NAMALWA (cell line): ENCODE measurements around the gene PLA2G2F.

ENCODE experiments used
- DNase-seq: peaks from one replicate; pipeline ENCODE4 v3.0.0-alpha.2; 2015; ENCODE audit warnings: low spot score

Gene PLA2G2F

DNA sequence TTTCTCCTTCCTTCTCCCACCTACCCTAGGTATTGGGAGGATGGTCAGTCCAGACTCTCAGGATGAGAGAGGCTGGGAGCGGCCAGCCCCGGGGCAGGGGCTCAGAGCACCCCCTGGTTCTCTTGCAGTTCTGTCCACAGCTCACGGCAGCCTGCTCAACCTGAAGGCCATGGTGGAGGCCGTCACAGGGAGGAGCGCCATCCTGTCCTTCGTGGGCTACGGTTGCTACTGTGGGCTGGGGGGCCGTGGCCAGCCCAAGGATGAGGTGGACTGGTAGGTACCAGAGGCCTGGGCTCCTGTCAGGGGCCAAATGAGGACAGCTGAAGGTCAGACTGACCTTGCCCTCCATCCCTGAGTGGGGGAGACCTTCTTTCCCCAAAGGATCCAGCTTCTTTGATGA is 4.2 kb downstream of the PLA2G2F start:
- no peak for DNase-seq

DNA sequence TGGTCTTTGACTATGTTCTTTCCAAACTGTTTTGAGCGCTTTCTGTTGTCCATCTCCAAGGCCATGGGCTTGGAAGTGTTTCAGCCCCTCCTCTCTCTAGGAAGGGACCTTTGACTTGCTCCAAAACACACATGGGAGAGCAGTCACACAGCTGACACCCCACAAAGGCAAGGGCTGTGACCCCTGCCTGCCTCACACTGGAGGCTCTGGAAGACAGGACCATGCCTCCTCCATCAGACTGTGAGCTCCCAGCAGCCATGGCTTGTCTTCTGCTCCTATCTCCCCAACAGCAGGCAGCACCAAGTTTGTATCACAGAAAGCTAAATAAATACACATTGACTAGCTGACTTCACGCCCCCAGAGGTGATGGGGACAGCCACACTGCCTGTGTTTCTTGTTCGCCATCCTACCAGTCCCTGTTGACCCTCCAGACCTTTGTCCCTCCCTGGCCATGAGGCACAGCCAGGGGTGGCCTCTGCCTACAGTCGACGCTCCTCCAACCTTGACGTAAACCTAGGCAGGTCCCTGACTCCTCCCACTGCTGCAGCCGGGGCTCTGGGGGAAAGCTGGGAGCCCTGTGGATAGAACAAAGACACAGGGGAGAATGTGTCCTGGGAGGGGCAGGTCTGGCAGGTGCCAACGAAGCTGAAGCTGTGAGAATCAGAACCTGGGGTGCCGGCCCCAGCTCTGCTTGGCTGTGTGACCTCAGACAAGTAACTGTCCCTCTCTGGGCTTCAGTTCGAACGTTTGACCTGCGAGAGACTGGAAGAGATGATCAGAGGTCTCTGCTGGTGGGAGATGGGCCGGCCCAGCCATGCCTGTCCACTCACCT is 4.8 kb downstream of the PLA2G2F start:
- no peak for DNase-seq

DNA sequence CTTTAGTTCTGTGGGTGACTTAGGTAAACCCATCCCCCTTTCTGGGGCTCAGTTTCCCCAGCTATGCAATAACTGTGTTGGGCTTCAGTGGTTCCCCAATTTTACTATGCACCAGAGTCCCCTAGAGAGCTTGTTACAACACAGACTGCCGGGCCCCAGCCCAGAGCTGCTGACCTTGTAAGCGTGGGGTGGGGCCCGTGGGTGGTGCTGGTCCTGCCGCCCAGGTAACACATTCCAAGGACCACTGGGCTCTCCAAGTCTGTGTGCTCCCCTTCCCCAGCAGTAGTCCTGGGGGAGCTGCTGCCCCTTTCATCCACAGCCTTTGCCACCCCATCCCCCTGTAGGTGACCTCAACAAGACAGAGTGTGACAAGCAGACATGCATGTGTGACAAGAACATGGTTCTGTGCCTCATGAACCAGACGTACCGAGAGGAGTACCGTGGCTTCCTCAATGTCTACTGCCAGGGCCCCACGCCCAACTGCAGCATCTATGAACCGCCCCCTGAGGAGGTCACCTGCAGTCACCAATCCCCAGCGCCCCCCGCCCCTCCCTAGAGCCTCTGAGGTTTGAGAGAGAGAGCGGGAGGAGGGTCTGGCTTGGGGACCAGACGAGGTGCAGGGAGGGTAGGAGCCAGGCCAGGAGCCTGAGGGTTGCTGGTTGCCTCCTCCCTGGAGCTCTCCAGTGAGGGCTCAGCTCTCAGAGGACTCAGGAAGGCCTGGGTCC is 8.9 kb downstream of the PLA2G2F start:
- DNase-seq: no peak

DNA sequence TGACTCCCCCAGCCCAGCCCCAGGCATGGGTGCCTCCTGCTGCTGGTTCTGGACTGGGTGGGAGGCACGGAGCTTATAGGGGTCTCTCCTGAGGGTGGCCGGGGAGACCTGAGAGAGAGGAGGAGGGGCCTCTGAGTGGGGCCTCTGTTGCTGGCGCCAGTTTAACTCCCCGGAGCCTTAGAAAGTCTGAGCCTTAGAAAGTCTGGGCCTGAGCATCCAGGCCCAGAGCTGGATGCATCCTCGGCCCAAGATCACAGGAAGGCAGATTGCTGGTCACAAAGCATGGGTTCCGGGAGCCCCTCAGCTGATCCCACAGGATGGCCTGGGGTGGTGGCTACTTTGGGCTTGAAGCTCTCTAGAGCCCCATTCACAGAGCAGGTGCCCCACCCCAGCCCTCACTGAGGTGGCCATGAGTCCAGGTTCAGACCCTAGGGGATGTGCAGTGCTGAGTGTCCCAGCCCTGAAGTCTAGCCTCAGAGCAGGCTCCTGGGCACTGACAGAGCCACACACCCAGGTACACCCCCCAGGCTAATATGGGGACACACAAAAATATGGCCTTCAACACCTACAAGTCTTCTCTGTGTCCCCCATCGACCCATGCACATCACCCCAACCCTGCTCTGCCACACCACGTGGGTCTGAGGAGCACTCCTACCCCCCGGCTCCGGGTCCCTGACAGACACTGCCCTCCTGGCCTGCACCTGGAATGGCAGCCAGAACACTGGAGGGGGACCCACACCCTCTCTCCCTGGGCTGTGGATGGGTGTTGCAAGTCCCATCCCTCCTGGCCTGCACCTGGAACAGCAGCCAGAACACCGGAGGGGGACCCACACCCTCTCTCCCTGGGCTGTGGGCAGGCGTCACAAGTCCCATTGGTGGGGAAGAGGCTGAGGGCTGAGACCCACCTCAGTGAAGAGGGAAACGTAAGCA is 9.7 kb downstream of the PLA2G2F start:
- DNase-seq: no peak

- DNase-seq: no peak
Observed at GRCh38 chr1:20149601-20150325, 10.6 kb downstream of the PLA2G2F start.

GRCh38 chr1:20150326-20150705 is 11.2 kb downstream of the PLA2G2F start:
- DNase-seq: no peak

GRCh38 chr1:20150969-20151368 is 11.8 kb downstream of the PLA2G2F start:
- no peak for DNase-seq

DNA sequence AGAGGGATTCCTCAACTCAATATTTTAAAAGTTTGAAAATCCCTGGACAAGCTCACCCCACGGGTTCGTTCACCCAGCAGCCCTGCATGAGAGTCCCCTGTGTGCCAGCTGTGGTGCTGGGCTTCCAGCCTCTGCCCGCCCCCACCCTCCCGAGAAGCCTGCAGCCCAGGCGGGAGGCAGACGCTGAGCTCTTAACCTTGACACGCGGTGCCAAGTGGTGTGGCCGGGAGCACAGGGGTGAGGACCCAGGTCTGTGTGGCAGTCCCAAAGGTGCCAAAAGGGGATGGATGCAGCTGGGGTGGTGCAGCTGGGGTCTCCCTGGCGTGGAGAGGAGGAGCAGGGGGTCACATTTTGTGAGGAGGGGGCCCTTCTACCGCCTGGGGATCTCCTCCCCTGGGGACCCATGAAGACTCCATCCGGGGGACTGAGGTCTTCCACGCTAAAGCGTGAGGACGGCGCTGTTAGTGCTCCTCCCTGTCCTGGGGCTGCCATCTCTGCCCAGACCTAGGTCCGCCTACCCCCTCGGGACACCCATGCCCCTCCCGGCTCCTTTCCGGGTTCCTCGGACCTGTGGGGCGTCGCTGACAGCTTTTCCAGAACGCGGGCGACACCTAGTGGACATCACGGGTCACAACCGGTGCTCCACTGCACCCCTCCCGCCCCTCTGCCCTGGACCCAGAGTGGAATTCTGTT is 12.9 kb downstream of the PLA2G2F start:
- peak; percentile 81 for DNase-seq

- no peak for DNase-seq
Observed at GRCh38 chr1:20152599-20152930, 13.4 kb downstream of the PLA2G2F start.

DNA sequence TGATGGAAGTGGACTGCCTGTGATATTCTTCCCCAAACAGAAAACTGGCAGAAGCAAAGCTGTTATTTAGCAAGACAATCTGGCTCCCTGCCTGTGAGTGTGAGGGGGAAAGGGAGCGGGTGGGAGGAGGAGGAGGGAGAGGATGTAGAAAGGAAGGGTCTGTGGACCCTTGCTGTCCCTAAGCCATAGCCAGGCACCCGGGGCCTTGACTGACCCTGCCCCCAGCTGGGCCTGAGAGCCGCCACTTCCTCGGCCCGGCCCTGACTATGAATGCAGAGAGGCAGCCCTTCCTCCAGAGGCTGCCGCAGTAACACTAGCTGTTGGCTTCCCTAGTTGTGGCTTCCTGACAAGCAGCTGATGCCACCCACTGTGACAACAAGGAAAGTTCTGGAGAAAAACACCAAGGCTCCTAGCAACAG is 13.9 kb downstream of the PLA2G2F start:
- no peak for DNase-seq

DNA sequence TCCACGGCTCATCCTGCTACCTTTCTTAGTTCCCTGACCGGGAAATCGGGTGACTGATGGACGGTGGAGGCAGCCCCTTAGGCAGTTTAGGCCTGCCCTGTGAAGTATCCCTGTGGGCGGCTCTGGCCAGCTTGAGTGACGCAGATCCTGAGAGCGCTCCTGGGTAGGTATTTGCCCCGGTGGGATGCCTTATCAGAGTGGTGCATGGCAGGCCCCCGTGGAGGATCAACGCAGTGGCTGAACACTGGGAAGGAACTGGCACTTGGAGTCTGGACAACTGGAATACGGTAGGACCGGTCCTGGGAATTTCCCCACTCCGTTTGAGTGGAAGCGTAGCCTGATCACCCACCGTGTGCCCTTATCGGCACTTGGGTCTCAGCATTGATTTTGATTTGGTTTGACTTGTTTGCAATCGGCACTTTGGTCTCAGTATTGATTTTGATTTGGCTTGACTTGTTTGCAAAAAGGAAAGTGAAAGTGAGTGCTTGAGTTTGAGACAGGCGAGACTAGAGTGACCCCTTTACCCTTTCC is 15.2 kb downstream of the PLA2G2F start:
- DNase-seq: no peak

GRCh38 chr1:20158358-20159070 is 19.4 kb downstream of the PLA2G2F start:
- DNase-seq: no peak

- DNase-seq: peak; percentile 11
Observed at GRCh38 chr1:20160034-20160433, 20.9 kb downstream of the PLA2G2F start.

DNA sequence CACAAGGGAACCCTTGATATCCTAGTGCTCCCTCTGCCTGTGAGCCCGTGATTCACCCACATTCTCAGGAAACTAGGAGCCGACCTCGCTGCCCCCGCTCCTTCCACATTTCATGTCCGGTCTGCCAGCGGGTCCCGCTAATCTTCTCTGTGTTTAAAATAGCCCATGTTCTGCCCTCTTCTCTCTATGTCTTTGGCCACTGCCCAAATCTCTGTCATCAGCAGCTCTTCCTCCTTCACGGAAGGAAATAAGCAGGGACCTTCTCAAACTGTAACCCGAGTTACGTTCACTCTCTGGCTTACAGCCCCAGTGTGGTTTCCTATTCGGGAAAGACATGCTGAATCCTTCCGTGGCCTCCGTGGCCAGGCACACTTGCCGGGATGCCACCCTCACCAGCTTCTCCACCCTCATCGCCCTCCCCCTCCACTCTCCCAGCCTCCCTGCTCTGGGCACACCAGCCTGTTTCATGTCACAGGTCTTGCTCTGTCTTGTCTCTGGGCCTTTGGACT is 25.6 kb downstream of the PLA2G2F start:
- no peak for DNase-seq

- peak; percentile 38 for DNase-seq
Observed at GRCh38 chr1:20165522-20165951, 26.4 kb downstream of the PLA2G2F start.

- DNase-seq: no peak
Observed at GRCh38 chr1:20166051-20166450, 26.9 kb downstream of the PLA2G2F start.

GRCh38 chr1:20167126-20167525 is 28.0 kb downstream of the PLA2G2F start:
- no peak for DNase-seq

- no peak for DNase-seq
Observed at GRCh38 chr1:20168564-20169491, 29.7 kb downstream of the PLA2G2F start.

DNA sequence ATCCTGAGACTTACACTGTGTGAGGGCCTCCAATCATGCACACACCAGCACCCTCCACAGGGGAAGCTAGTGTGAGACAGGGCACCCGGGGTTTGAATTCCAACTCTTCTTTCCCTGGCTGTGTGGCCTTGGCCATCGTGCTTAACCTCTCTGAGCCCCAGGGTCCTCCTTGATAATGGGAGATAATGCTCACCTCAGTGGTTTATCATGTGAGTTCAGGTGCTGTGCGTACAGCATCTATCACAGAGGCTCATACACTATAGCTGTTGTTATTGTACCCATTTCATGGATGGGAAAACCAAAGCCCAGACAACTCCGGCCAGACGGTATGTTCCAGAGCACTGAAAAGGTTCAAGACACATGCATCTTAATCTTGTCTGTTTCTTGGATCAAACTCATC is 30.8 kb downstream of the PLA2G2F start:
- DNase-seq: no peak
